Stimulated activated CD4-positive, alpha-beta T cell treated with anti-CD3 and anti-CD28 coated beads, Interleukin-2, amount 100 ng/mL, for 24 hours (primary cell): ENCODE measurements around the gene OR4D1.
A peak's percentile ranks its signal among the peaks of the same experiment; 100 is the strongest.

Experiments used
- DNase-seq, 2 donors: peaks; one replicate each; pipeline ENCODE4 v3.0.0-alpha.2; 2020

OR4D1 gene

DNA sequence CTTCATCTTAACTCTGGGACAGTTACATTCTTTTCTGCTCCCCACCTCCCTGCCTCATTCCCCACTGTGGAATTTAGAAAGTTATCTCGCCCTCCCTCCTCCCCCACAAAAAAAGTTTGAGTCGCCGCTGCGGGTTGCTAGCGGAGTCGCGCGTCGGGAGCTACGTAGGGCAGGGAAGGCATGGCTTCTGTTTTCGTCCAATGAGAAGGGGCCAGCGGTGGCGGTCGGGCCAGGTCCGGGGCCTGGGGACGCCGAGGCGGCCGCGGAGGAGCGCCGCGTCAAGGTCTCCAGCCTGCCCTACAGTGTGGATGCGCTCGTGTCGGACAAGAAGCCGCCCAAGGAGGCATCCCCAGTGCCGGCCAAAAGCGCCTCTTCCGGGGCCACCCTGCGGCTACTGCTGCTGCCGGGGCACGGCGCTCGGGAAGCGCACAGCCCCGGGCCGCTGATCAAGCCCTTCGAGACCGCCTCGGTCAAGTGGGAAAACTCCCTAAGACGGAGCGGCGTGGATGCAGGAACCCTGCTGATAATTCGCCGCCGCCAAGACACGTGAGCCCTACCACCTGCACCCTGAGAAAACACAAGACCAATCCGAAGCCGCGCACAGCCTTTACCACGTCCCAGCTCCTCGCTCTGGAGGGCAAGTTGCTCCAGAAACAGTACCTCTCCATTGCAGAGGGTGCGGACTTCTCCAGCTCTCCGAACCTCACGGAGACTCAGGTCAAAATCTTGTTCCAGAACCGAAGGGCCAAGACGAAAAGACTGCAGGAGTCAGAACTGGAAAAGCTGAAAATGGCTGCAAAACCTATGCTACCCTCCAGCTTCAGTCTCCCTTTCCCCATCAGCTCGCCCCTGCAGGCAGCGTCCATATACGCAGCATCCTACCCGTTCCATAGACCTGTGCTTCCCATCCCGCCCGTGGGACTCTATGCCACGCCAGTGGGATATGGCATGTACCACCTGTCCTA lies 8.9 kb downstream of the OR4D1 start:
- peak; percentile 70 to 73 for DNase-seq

DNA sequence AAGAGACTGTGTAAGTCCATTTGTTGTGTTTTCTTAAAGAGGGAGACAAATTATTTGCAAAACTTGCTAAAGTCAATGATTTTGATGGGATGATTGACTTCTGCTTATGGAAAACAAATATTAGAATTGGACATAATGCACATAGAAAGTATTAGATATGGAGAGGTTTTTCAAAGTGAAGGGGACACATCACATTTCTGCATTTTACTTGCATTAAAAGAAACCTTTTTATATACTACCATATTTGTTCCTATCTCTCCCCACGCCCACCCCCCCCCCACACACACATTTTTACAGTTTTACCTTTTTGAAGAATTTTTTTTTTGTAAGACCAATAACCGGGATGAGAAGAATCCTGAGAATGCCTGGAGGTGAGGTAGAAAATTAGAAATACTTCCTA lies 10.0 kb downstream of the OR4D1 start:
- no peak for DNase-seq

- no peak for DNase-seq
Observed at GRCh38 chr17:58161566-58161965, 13.4 kb downstream of the OR4D1 start.

DNA sequence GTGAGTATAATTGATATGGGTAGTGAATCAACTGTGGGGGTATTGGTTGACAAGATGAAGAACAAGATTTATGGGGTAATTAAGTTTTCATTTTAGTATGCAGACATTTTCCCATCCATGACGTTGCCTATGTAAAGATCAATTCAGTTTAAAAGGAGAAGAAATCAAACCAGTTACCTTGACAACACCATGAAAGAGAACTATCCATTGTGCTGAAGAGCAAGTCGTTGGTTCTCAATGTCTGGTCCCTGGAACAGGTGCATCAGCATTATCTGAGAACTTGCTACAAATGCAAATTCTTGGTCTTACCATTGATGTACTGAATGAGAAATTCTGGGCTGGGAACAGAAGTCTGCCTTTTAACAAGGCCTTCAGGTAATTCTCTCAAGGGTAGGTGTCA lies 17.8 kb downstream of the OR4D1 start:
- no peak for DNase-seq

- no peak for DNase-seq
Observed at GRCh38 chr17:58166682-58167081, 18.5 kb downstream of the OR4D1 start, which contains the start of gene OR4D2. Gene OR4D2, plus strand, starts transcription at chr17:58166982. Its CDS starts 2,674 bp downstream, at chr17:58169656.

GRCh38 chr17:58170622-58171021 lies 22.4 kb downstream of the OR4D1 start:
- DNase-seq: no peak

DNA sequence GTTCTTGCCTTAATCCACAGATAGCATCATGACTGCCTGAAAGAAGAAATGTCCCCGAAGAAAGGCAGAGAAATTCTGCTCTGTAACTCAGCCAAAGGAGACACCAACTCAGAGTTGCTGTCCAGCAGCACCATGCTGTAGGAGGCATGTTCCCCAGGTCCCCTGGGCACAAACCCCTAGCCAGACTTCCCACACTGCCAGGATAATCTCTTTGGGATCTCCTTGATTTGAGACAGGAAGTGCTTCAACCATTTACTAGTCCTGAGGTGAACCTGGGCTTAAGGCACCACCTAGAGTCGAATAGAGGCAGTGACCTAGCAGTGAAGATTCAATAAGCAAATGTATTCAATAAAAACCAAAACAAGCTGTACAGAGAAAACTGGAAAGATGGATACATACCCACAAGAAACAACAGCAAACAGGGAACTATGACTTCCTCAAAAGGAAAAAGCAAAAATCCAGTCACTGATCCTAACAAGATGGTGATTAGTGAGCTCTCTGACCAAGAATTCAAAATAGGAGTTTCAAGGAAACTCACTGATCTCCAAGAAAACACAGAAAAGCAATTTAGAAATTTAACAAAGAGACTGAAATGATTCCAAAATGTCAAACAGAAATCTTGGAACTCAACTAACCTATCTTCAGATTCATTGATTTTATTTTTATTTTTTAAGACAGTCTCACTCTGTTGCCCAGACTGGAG lies 24.3 kb downstream of the OR4D1 start:
- peak; percentile 19 to 38 for DNase-seq

- DNase-seq: no peak
Observed at GRCh38 chr17:58174871-58175270, 26.7 kb downstream of the OR4D1 start.

DNA sequence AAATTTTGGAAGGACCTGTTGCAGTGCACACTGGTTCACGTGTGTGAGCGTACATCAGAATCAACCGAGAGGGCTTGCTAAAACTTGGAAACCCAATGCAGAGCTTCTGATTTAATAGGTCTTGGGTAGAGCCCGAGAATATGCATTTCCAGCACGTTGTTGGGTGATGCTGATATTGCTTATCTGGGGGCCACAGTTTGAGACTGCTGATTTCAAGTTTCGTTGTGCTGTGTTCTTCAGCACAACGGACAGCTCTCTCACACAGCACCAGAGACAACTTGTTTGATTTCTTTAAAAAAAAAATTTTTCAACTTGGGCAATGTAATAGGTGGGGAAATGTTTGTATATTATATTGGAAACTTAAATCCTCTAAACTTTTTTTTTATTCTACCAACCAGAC lies 28.0 kb downstream of the OR4D1 start:
- no peak for DNase-seq

DNA sequence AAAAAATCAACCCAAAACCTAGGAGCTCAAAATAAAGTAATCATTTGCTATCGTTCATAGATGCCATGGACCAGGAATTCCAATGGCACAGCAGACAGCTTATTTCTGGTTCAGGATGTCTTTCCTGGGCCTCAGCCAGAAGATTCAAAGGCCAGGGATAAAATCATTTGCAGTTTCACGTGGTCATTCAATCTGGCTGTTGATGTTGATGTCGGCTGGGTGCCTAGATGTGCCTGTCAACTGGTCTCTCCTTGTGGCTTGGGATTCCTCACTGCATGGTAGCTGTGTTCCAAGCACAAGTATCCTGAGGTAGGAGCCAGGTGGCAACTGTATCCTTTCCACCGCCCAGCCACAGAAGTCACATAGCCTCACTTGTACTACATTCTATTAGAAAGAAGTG lies 33.6 kb downstream of the OR4D1 start:
- DNase-seq: no peak

- DNase-seq: no peak
Observed at GRCh38 chr17:58183514-58183913, 35.3 kb downstream of the OR4D1 start.

DNA sequence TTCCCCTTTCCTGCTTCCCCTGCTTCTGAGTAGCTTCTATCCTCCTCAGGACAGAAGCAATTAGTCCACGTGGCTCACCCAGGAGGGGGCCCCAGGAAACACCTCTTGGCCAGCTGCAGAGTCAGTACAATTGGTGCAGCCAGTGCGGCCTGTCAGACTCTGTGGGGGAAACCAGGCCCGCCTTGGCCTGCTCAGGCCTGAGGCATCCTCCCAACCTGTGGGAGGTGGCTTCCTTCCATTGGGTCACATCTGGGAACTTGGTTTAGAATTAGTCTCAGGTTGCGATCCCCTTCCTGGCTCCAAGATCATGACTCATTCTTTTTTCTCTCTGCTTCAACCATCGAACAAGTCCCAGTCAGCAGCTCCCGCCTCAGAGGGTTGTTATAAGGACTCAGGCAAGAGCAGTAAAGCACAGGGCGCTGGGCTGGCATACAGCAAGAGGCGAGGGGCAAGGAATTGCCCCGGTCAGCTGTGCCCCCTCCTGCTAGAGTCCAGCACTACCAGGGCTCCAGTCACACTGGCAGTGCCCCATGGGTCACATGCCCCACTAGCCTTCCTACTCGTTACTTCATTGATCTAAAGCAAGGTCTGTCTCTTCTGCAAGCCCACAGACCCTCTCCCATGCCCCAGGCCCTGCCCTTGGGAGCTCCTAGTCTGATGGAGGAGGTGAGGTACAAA lies 36.3 kb downstream of the OR4D1 start:
- no peak for DNase-seq

DNA sequence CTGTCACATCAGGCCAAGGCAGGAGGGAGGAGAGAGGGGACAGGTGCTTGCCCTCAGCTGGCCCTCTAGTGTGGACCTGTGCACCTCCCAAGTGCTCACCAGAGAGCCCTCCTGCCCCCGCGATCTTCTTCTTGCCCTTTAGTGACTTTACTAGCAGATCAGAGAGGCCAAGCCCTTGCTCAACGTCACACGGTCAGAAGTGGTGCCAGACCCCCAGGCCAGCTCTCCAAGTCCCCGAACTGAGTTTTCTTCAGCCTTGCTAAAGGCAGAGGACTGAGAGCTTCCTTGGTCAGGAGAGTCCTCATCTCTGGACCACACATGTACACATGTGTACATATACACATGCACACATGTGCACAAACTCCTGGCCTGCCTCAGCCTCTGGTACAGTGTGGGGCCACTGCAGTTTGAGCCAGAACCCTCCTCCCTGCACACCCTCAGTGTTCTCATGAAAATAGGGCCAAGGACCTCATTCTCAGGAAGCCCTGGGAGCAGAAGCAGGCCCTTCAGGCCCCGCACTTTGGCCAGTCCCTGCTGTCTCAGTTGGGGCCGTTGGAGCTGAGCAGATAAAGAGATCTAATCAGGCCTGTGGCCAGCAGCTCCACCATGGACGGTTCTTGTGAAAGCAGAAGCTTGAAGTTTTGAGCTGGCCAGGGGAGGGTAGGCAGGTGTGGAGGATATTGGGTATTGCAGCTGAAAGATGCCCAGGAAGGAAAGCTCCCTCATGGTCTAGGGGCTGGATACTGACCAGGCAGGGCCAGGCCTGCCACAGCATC lies 37.0 kb downstream of the OR4D1 start:
- DNase-seq: no peak

GRCh38 chr17:58186591-58186990 lies 38.4 kb downstream of the OR4D1 start:
- no peak for DNase-seq

DNA sequence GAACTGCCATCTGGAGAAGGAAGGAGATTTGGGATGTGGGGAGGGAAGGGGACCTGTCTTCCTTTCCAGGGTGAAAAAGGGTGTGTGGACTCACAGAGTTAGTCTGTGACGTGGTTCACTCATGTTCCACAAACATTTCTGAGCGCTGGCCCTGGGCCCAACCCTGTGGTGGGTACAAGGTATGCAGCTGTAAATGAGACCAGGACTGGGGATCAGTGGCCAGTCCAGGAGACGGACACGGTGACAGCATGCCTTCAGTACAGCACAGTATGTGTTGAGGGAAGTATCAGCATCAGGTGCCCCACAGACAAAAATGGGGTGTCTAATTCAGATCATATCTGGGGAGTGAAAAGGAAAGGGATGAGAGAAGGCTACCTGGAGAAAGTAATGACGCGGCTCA lies 38.9 kb downstream of the OR4D1 start:
- DNase-seq: no peak

DNA sequence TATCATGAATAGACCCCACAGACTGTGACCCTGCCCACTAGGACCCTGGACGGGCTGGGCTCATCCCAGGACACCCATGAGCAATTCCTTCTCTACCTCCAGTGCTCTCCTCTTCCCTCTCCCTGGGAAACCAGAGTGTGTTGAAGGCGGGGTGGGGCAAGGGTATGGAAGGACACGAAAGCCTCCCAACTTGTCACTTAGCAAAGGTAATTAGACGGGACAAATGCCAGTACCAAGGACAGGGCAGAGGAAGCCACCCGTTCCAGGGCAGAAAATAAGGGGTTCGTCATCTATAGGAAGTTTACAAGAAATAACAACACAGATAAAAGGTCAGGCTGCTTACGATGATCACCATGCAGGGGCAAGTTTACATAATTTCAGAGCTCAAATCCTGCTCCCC lies 39.5 kb downstream of the OR4D1 start:
- DNase-seq: no peak

GRCh38 chr17:58189436-58190146 lies 41.4 kb downstream of the OR4D1 start:
- no peak for DNase-seq

- DNase-seq: no peak
Observed at GRCh38 chr17:58191241-58191896, 43.2 kb downstream of the OR4D1 start.

- no peak for DNase-seq
Observed at GRCh38 chr17:58192612-58193011, 44.4 kb downstream of the OR4D1 start, which contains the start of gene EPX. Gene EPX, plus strand, starts transcription at chr17:58192726. Its CDS starts 121 bp downstream, at chr17:58192847.

DNA sequence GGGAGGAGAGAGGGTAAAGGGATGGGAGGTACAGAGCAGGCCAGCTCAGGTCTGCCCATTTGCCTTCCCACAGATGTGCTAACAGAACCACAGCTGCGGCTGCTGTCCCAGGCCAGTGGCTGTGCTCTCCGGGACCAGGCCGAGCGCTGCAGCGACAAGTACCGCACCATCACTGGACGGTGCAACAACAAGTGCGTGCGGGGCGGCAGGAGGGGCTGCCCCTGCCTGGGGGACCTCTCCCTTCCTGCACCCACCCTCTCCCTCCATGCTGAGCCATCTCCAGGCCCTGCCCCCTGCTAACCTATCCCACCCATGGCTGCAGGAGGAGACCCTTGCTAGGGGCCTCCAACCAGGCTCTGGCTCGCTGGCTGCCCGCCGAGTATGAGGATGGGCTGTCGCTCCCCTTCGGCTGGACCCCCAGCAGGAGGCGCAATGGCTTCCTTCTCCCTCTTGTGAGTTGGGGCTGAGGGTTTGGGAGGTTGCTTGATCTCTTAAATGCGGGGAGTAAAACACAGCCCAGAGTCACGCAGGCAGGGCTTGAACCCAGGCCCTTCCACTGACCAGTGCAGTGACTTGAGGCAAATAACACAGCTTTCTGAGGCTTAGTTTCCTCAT lies 45.6 kb downstream of the OR4D1 start:
- no peak for DNase-seq
